GM23338 (cell line): Measurements from ENCODE around the gene CDK13.

ENCODE experiments used
- CREB1 ChIP-seq: fragments of 250-450 bp; sonication (Bioruptor Pico); IDR thresholded peaks from 2 replicates; pipeline ENCODE4 v1.5.0; 2020; ENCODE audit warnings: low read depth, mild to moderate bottlenecking, moderate library complexity
- CTCF ChIP-seq, 2 experiments: fragments of 200-600 bp in 1 of 2; sonication (generic) in 1 of 2; conservative IDR thresholded peaks; 2 replicates each; pipeline versions ENCODE4 v1.5.1 to v1.6.1; 2016 to 2017; ENCODE audit warnings: antibody characterized with exemption in 2 of 2, low read depth in 2 of 2, mild to moderate bottlenecking in 2 of 2, moderate library complexity in 1 of 2
- EZH2 ChIP-seq: fragments of 200-600 bp; sonication (generic); IDR thresholded peaks from one replicate; pipeline ENCODE4 v1.8.0; 2017; ENCODE audit warnings: antibody characterized with exemption, mild to moderate bottlenecking, low read depth; ENCODE audit not compliant: unreplicated experiment
- EZH2phosphoT487 ChIP-seq: fragments of 200-600 bp; sonication (generic); IDR thresholded peaks from one replicate; pipeline ENCODE4 v1.8.1; 2018; ENCODE audit warnings: antibody characterized with exemption; ENCODE audit not compliant: unreplicated experiment
- JUNB ChIP-seq: IDR thresholded peaks from one replicate; pipeline ENCODE4 v1.6.1; 2016; ENCODE audit warnings: antibody characterized with exemption; ENCODE audit not compliant: unreplicated experiment
- POLR2AphosphoS5 ChIP-seq: IDR thresholded peaks from 2 replicates; pipeline ENCODE4 v1.6.1; 2016; ENCODE audit warnings: antibody characterized with exemption, low read depth
- STAT1 ChIP-seq: IDR thresholded peaks from one replicate; pipeline ENCODE4 v1.6.1; 2016; ENCODE audit warnings: antibody characterized with exemption; ENCODE audit not compliant: unreplicated experiment
- ZNF331 ChIP-seq: fragments of 250-450 bp; sonication (Bioruptor Pico); IDR thresholded peaks from 2 replicates; pipeline ENCODE4 v1.5.0; 2020; ENCODE audit warnings: low read depth, mild to moderate bottlenecking, moderate library complexity
- TF ChIP-seq, protein P1 (sequence below): IDR thresholded peaks from one replicate; pipeline ENCODE4 v1.6.1; 2018; ENCODE audit warnings: antibody characterized with exemption; ENCODE audit not compliant: unreplicated experiment
- TF ChIP-seq, protein P2 (sequence below): IDR thresholded peaks from 2 replicates; pipeline ENCODE4 v1.6.1; 2016; ENCODE audit warnings: antibody characterized with exemption

GRCh38 chr7:40095230-40095629, 145.2 kb downstream of the CDK13 start:
- no peak for TF ChIP-seq POLR2AphosphoS5
- TF ChIP-seq CTCF (conservative IDR thresholded peaks at IDR 0.05; ENCODE audit: low read depth in 2 of 2): no peak
- no peak for TF ChIP-seq CREB1 (CRISPR knock-in tag)
- TF ChIP-seq JUNB: no peak
- TF ChIP-seq ZNF331 (CRISPR knock-in tag): no peak
- no peak for TF ChIP-seq EZH2
- no peak for TF ChIP-seq EZH2phosphoT487
- TF ChIP-seq, protein P1, sequence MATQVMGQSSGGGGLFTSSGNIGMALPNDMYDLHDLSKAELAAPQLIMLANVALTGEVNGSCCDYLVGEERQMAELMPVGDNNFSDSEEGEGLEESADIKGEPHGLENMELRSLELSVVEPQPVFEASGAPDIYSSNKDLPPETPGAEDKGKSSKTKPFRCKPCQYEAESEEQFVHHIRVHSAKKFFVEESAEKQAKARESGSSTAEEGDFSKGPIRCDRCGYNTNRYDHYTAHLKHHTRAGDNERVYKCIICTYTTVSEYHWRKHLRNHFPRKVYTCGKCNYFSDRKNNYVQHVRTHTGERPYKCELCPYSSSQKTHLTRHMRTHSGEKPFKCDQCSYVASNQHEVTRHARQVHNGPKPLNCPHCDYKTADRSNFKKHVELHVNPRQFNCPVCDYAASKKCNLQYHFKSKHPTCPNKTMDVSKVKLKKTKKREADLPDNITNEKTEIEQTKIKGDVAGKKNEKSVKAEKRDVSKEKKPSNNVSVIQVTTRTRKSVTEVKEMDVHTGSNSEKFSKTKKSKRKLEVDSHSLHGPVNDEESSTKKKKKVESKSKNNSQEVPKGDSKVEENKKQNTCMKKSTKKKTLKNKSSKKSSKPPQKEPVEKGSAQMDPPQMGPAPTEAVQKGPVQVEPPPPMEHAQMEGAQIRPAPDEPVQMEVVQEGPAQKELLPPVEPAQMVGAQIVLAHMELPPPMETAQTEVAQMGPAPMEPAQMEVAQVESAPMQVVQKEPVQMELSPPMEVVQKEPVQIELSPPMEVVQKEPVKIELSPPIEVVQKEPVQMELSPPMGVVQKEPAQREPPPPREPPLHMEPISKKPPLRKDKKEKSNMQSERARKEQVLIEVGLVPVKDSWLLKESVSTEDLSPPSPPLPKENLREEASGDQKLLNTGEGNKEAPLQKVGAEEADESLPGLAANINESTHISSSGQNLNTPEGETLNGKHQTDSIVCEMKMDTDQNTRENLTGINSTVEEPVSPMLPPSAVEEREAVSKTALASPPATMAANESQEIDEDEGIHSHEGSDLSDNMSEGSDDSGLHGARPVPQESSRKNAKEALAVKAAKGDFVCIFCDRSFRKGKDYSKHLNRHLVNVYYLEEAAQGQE: no peak
- TF ChIP-seq, protein P2, sequence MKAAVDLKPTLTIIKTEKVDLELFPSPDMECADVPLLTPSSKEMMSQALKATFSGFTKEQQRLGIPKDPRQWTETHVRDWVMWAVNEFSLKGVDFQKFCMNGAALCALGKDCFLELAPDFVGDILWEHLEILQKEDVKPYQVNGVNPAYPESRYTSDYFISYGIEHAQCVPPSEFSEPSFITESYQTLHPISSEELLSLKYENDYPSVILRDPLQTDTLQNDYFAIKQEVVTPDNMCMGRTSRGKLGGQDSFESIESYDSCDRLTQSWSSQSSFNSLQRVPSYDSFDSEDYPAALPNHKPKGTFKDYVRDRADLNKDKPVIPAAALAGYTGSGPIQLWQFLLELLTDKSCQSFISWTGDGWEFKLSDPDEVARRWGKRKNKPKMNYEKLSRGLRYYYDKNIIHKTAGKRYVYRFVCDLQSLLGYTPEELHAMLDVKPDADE: no peak
- TF ChIP-seq STAT1: no peak
